HUDEP-2 (cell line): ENCODE results near the gene TSBP1.
"Not testable (repeated sequence)": the region's sequence is repeated elsewhere in the genome, so short reads cannot be mapped to it uniquely, and the experiment has no call there.

Experiments
- DNase-seq, 76 experiments: peaks; one replicate each; lab custom pipeline; 2025; ENCODE audit not compliant: unreplicated experiment in 76 of 76; lab: John Stamatoyannopoulos, UW

Gene TSBP1

DNA sequence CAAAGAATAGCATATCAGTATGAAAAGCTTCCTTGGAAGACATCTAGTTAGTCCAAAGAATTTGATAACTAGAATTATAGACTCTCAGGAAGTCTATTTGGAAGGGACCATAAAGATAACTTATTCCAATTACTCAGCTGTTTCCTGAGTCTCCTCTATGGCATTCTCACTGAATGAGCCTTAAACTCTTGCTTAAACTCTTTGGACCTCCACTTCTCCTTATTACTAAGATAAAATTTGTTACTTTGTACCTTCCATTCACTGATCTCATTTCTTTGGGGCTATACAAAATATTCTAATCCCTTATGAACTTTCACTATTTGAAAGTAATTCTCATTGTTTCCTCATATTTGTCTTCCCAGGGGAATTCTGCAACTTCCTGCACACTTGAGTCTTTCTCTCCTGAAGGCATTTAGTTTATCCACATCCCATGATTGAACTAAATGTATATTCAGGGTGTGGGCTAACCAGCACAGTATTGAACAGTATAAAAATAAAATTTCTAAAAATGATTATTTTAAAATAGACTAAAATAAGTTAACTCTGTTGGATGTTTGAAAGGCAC lies 80.7 kb downstream of the TSBP1 start:
- no peak for DNase-seq

DNA sequence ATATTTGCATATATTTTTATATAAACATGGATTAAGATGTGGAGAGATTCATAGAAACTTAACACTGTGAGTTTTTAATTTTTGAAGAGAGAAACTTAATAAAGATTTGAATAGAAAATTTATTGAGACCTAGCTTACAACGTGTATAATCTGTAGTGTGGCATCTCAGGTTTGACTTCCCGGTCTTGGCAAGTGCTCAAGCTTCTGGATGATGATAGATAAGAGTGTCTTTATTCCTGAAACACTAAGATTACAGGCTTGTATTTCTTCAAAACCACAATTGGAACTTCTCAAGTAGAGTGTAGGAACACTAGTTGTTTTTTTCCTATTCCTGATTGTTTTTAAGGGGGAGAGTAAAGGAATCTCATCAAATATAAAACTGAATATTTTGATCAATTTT lies 83.3 kb downstream of the TSBP1 start:
- peak in 47 of 76 experiments; percentile 4 to 81 (median 43) for DNase-seq

DNA sequence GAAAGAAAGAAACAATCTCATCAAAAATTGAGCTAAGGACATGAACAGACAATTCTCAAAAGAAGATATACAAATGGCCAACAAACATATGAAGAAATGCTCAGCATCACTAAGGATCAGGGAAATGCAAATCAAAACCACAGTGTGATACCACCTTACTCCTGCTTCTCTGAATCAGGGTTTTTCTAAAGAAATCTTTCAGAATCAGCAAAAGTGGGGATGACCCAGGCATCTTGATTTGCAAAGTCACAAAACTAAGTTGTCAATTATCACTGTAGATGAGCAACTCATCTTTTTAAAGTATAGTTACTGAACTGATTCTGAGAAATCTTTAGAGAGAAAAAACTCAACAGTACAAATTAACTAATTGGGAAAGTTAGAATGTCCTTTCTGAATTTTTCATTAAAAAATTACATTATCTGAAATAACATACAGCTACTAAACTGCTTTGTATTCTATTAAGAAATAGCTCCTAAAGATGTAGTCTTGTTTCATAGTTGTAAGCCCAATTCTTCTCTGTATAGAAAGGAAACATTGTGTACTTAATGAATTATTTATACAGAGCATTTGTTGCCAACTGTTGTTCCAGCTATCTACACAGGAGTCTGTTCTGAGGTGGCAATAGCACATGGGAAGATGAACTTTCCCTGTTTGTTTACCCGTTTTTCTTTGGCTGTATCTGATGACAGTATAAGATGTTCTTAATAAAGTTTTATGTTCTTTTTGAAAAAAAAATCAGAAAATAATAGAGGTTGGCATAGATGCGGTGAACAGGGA lies 97.7 kb downstream of the TSBP1 start:
- DNase-seq, result not testable (repeated sequence)

DNA sequence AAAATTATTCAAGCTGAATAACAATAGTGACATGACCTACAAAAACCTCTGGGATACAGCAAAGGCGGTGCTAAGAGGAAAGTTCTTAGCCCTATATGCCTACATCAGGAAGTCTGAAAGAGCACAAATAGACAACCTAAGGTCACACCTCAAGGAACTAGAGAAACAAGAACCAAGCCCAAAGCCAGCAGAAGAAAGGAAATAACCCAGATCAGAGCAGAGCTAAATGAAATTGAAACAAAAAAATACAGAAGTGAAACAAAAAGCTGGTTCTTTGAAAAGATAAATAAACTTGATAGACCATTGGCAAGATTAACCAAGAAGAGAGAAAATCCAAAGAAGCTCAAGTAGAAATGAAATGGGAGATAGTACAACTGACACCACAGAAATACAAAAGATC lies 100.3 kb downstream of the TSBP1 start:
- no peak for DNase-seq

DNA sequence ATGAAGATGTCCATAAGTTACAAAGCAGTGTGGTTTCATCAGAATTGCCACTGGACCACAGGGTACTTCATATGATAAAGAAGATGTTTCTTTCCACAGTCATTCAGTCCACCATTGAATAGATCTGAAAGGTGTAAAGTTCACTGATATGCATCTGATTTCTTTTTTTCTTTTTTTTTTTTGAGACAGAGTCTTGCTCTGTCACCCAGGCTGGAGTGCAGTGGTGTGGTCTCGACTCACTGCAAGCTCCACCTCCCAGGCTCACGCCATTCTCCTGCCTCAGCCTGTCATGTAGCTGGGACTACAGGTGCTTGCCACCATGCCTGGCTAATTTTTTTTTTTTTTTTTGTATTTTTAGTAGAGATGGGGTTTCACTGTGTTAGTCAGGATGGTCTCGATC lies 103.2 kb downstream of the TSBP1 start:
- not testable (repeated sequence) for DNase-seq

DNA sequence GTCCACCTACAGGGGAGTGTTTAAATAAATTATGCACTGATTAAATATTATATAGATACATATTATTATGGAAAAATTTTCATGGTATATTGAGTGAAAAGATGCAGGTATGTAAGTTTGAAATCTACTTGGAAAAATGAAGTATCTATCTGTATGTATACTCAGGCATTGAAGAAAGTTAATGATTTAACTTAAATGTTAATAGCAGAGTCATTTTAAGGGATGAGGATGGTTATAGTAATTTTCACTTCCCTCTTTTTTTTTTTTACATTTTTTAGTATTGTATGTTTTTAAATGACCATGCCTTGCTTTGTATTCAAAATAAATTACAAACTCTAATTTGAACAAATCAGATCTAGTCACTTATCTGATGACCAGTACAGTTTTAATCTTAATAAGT lies 104.7 kb downstream of the TSBP1 start:
- DNase-seq, result no peak

DNA sequence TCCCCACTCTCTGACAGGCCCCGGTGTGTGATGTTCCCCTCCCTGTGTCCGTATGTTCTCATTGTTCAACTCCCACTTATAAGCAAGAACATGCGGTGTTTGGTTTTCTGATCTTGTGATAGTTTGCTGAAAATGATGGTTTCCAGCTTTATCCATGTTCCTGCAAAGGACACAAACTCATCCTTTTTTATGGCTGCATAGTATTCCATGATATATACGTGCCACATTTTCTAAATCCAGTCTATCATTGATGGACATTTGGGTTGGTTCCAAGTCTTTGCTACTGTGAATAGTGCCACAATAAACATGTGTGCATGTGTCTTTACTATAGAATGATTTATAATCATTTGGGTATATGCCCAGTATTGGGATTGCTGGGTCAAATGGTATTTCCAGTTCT lies 114.4 kb downstream of the TSBP1 start:
- DNase-seq, result not testable (repeated sequence)

DNA sequence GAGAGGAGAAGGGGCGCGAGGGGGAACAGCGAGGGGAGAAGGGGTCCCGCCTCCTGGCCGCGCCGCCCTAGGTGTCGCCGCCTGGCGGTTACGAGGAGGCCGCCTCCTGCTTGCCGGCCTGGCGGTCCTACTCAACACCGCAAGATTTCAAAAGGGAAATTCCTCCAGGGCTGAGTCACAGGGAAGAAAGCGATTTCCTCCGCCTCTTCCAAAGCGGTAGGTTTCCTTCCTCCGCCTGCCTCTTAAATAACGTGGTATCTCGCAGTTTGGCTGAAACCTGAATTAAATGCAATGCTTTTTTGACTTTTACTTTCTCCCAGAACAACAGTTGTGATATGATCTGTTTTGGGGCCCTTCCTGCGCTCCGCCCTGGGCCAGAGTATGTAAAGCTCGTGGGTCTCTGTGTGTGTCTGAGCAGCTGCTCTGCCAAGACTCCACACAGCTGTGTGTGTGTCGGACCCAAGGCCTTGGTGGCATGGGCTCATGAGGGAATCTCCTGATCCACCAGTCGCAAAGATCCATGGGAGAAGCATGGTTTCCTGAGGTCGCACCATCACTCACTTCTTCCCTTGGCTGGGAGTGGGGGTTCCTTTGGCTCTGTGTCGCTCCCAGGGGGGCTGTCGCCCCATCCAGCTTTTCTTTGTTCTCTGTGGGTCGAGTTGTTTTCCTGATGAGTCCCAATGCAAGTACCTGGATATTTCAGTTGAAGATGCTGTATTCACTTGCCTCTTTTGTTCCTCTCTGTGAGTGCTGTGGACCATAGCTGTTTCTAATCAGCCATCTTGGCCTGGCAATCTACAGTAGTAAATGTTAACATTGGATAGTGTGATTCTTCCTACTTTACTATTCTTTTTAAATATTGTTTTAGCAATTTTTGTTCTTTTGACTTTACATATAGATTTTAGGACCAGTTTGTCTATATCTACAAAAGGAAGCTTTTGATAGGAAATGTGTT lies 116.2 kb downstream of the TSBP1 start:
- peak in 6 of 76 experiments; percentile 10 to 32 (median 16) for DNase-seq

DNA sequence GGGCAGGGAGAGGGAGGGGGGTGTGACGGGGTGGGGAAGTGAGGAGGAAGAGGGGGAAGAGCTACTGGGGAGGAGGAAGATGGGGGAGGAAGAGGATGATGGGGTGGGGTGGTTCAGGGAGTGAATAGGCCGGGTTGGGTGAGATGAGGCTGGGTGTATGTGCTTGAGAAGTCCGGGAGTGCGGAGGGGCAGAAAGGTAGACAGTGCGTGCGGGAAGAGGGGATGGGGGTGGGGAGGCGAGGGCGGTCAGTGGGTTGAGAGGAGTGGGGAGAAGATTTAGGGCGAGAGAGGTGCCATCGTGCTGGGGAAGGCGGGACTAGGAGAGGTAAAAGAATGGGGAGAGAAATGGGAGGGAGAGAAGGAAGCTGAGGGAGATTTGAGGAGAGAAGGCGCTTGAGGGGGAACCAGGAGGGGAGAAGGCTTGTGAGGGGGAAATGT lies 116.9 kb downstream of the TSBP1 start:
- no peak for DNase-seq

DNA sequence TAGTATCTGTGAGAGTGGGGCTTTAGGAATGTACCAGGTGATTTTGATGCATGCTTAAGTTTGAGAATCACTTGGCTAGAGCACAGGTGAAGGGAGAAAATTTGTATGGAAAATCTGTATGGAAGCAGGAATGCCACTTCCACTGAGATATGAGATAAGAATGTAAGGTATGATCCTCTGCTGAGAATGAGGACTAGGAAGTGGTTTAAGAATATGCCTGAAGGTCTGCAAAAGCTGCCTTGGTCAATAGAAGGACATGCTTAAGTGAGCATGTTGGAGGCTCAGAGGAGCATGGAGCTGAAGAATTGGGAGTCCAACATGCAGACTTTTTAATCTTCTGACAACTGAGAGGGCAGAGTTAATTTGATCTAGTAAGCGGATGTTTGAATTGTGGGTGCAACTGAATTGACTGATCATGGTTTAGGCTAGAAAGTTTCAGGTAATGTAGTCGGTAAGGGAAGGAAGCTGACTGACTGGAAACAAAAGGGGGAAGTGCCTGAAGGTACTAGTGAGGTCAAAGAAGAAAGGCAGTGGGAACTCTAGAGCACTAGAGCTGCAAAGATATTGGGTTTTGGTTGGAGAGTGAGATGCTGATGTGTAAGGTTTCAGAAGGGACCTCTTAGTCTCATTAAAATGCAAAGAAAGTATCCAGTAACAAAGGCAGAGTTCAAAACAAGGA lies 119.2 kb downstream of the TSBP1 start:
- DNase-seq, result no peak

DNA sequence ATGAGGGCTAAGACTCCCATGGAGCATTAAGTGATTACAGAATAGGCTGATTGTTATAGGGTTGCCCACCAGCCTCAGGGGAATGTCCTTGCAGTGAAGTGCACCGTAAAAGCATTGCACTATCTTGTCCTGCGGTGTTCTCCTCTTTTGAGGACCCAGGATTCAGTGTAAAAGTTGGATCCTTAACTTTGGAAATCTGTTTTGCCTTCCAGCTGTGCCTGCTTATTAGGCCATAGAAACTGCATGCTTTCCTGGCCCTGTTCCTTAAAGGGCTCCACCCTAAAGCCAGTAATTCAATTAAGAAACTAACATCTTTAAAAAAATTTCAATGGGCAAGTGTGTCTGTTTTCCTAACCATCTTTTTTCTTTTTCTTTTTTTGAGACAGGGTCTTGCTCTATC lies 122.4 kb downstream of the TSBP1 start:
- DNase-seq, result no peak

DNA sequence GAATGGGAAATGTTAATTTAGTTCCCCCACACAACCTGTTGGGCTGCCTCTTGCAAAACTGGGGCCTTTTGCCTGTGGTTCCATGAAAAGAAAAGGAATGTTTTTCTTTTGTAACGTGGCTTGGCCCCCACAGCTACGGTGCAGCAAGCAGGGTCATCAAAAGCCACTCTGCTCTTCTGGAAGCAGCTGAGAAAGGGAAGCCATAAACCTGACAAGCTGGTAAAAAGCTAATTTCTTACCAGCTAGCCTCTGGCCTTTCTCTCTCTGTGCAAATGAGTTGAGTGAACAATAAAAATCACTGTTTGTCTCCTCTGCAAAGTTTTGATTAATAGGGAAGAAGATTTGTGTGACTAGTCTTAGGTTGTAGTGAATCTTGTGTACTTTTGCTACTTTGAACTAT lies 124.3 kb downstream of the TSBP1 start:
- DNase-seq, result no peak

DNA sequence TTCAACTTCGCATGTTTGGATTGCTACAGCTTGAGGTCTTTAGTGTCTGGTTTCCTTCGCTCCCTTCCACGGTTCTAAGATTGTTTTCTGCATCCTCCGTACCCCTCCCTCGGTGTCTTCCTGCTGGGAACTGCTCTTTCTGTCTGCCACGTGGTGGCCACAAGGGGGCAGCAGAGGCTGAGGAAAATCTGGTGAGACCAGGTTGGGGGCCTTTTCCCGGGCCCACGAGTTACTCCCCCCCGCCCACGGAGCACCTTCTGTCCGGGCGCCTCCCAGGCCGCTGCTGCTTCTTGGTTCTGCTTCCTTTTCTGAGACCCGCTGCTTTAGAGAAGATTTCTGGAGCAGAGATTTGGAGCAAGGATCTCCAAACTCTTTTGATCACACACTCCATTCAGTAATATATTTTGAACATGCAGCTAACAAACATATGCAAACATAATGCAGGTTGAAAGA lies 126.7 kb downstream of the TSBP1 start:
- peak in 49 of 76 experiments; percentile 8 to 71 (median 43) for DNase-seq

DNA sequence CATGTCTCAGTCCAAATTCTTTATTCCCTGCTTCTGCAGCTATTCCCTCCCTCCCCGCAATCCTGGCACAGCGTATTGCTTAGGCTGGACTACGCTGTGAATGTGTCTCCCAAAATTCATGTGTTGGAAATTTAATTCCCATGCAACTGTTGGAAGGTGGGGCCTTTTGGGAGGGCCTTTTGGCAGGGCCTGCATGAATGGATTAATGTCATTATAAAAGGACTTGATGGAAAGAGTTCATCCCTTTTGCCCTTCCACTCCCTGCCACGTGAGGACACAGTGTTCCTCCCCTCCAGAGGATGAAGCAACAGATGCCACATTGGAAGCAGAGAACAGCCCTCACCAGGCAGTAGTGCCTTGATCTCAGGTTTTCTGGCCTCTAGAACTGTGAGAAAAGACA lies 127.4 kb downstream of the TSBP1 start:
- no peak for DNase-seq
